ENCODE data around the gene TMEM169. TPM values are rescaled to one million over a fixed set of nuclear protein-coding genes. Genes with fewer than 3 reads are reported as not detected.

TMEM169 gene
- total and polyA plus RNA-seq, 2 of the 13 experiments (the other 11 are each of a cell fraction or from before 2014, with no cell fraction given) = 1.5 to 4.5 TPM

- 0 out of 2 replicates have a peak, but pooled peaks have one; percentile 48 for TF ChIP-seq GMEB2 (CRISPR knock-in tag; IDR thresholded peaks at IDR 0.05; ENCODE audit: low read depth)
- 0 out of 2 replicates have a peak, but pooled peaks have one; percentile 78 for TF ChIP-seq CC2D1A (CRISPR knock-in tag; IDR thresholded peaks at IDR 0.05)
- peak; percentile 77 for TF ChIP-seq ZBED4 (CRISPR knock-in tag; IDR thresholded peaks at IDR 0.05; ENCODE audit: borderline replicate concordance)
- peak; percentile 91 for TF ChIP-seq FOXK1 (CRISPR knock-in tag; IDR thresholded peaks at IDR 0.05; ENCODE audit: borderline replicate concordance, low read depth)
- TF ChIP-seq HHEX (CRISPR knock-in tag; IDR thresholded peaks at IDR 0.05) = peak; percentile 84
- TF ChIP-seq KDM1A (CRISPR knock-in tag; IDR thresholded peaks at IDR 0.05) = peak; percentile 98
- peak; percentile 96 for TF ChIP-seq NFKBIZ (CRISPR knock-in tag; IDR thresholded peaks at IDR 0.05)
- peak; percentile 79 for TF ChIP-seq ERF (CRISPR knock-in tag; IDR thresholded peaks at IDR 0.05)
- TF ChIP-seq RAD21 (CRISPR knock-in tag; IDR thresholded peaks at IDR 0.05) = peak; percentile 52; the same call in 1 of the 2 replicates
- no peak for TF ChIP-seq ZNF333 (CRISPR knock-in tag; IDR thresholded peaks at IDR 0.05; ENCODE audit: borderline replicate concordance)
- peak; percentile 97 for TF ChIP-seq ZNF331 (CRISPR knock-in tag; IDR thresholded peaks at IDR 0.05)
- TF ChIP-seq PITX1 (CRISPR knock-in tag; IDR thresholded peaks at IDR 0.05) = peak; percentile 74
- peak; percentile 98 for TF ChIP-seq HDAC2 (CRISPR knock-in tag; IDR thresholded peaks at IDR 0.05)
- 0 out of 2 replicates have a peak, but pooled peaks have one; percentile 38 for TF ChIP-seq ZSCAN25 (CRISPR knock-in tag; IDR thresholded peaks at IDR 0.05)
- peak; percentile 76 for TF ChIP-seq ATF7 (IDR thresholded peaks at IDR 0.05)
- no peak; the same call in 1 of the 2 replicates for TF ChIP-seq ATF7 (CRISPR knock-in tag; IDR thresholded peaks at IDR 0.05)
- TF ChIP-seq ZNF24 (IDR thresholded peaks at IDR 0.05) = peak; percentile 87
- TF ChIP-seq ATAD3A (CRISPR knock-in tag; IDR thresholded peaks at IDR 0.05) = no peak
- no peak for TF ChIP-seq ZNF180 (CRISPR knock-in tag; IDR thresholded peaks at IDR 0.05; ENCODE audit: borderline replicate concordance, low read depth)
- TF ChIP-seq CERS6 (CRISPR knock-in tag; IDR thresholded peaks at IDR 0.05) = no peak
- peak; percentile 85 for TF ChIP-seq ZNF264 (CRISPR knock-in tag; IDR thresholded peaks at IDR 0.05)
- TF ChIP-seq PREB (CRISPR knock-in tag; IDR thresholded peaks at IDR 0.05) = no peak
Observed at GRCh38 chr2:216078776-216079175, 2.9 kb upstream of the TMEM169 start (continued).
